ENCODE data around the gene D2HGDH.
"Not testable (repeated sequence)": the region's sequence is repeated elsewhere in the genome, so short reads cannot be mapped to it uniquely, and the experiment has no call there.

Gene D2HGDH

DNA sequence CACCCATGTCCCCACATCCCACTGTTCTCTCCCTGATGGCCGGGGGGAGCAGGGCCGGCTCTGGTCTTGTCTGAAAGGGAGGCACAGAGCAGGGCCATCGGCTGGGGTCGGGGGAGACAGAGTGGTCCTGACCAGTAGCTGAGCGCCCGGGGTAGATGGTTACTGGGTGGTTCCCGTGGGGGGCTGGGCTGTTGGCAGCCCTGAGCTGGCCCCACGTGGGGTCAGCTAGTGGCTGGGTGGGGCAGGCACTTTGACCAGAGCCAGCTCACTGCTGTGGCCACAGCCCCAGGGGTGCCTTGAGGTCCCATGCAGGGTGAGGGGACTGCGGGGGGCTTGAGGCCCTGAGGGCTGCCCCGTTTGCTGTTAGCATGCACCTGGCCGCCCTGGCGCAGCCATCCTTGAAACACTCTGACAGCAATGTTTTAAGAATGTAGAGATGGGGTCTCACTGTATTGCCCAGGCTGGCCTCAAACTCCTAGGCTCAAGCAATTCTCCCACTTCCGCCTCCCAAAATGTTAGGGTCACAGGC lies 62.2 kb downstream of the D2HGDH start:
- no peak for DNase-seq

DNA sequence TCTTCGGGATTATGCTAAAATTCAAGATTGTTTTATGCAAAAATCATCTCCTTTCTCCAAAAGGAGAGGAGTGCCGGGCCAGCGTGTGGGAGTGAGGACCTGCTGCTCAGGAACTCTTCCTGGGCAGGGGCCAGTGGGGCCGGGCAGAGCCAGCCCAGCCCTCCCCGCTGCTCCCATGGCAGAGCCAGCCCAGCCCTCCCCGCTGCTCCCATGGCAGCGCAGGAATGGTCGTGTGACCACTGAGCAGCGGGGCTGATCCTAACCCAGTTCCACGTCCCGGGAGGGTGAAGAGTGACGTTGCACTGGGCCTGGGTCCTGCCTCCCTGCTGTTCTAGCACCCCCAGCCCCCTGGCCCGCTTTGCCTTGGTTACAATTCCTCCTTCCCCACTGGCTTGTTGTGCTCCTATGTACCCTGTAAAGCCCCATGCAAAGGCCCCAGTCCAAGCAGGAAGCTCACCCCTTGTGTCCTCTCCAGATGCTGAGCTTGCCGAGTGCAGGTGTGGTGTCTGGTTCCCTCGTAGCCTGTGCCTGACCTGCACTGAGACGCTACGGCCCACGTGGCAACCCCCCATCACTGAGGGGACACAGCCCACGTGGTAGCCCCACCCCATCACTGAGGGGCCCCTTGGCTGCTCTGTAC lies 63.1 kb downstream of the D2HGDH start:
- no peak for DNase-seq

DNA sequence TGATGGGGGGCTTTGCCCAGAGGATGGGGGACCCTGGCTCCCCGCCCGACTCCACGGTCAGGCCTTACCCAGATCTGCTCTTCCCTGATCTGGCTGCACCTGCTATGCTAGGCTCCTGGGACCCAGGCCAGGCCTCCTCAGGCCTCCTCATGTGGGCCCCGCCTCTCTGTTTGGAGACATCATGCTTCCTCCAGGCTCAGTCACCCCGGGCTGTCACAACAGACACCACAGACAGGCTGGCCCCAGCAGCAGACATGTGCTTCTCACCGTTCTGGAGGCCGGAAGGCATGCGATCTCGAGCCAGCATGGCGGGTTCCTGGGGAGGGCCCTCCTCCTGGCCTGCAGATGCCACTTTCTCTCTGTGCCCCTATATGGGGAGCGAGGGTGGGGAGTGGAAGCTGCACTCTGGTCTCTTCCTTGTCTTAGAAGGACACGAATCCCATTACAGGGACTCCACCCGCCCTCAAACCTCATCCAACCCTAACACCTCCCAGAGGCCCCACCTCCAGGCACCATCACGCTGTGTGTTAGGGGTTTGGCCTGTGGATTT lies 63.7 kb downstream of the D2HGDH start:
- no peak for DNase-seq

DNA sequence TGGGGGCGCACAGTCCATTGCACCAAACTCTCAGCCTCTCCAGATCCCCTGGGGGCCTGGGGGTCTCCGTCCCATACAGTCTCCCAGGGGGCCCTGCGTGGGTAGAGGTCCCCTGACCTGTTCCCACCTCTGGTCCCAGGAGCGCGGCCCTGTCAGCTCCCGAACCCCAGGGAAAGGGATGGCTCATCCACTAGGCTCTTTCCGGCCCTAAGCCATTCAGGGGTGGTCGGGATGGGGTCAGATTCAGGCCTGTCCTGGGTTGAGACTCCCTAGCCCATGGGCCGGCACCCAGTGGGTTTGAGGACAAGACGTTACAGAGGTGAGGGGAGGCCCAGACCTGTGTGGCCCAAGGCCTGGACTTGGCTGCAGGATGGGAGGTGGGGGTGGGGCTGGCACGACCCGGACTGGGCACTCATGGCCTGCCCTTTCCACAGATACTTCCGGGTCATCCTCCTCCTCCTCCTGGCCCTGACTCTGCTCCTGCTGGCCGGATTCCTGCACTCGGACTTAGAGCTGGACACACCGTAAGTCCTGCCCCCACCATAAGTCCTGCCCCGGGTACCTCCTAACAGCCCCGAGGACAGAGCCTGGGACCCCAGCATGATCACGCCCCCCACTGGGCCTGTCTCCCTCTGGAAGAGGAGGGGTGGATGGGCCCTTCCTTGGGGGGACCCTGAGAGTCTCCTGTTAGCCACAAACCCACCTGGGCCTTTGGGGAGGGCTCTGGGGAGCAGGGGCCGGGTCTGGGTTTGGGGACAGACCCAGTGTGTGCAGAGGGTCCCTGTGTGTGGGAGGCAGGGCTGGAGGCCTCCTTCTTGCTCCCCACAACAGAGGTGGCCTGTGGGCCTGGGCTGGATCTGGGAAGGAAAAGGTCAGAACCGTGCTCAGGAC lies 64.4 kb downstream of the D2HGDH start:
- DNase-seq: no peak

- no peak for DNase-seq
These were observed 65.2 kb downstream of the D2HGDH start for GRCh38 chr2:241799522-241800197.

- not testable (repeated sequence) for DNase-seq
These were observed 65.9 kb downstream of the D2HGDH start for GRCh38 chr2:241800198-241800903.

DNA sequence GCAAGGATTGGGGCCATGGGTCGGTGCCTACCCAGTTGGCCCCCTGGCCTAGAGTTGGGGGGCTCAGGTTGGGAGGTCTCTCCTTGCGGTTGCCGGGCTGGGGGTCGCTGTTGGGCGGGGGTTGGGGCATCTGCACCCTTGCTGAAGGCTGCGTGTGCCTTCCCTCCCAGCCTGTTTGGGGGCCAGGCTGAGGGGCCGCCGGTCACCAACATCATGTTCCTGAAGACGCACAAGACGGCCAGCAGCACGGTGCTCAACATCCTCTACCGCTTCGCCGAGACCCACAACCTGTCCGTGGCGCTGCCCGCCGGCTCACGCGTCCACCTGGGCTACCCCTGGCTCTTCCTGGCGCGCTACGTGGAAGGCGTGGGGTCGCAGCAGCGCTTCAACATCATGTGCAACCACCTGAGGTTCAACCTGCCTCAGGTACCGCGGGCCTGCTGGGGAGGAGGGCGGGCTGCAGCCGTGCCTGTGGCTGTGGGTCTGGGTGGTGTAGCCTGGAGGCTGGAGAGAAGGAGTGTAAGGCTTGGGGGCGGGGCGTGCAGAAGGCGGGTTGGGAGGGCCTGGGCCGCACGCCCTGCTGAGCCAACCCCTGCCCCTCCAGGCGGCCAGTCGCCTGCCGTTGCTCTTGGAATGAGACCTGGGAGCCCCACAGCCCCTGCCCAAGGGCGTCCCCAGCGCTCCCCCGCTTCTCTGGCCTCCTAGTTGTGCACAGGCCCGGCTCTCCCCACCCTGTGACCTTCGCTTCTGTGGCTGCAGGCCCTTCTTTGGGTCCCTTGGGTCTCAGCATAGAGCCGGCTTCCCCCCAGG lies 67.4 kb downstream of the D2HGDH start:
- no peak for DNase-seq

DNA sequence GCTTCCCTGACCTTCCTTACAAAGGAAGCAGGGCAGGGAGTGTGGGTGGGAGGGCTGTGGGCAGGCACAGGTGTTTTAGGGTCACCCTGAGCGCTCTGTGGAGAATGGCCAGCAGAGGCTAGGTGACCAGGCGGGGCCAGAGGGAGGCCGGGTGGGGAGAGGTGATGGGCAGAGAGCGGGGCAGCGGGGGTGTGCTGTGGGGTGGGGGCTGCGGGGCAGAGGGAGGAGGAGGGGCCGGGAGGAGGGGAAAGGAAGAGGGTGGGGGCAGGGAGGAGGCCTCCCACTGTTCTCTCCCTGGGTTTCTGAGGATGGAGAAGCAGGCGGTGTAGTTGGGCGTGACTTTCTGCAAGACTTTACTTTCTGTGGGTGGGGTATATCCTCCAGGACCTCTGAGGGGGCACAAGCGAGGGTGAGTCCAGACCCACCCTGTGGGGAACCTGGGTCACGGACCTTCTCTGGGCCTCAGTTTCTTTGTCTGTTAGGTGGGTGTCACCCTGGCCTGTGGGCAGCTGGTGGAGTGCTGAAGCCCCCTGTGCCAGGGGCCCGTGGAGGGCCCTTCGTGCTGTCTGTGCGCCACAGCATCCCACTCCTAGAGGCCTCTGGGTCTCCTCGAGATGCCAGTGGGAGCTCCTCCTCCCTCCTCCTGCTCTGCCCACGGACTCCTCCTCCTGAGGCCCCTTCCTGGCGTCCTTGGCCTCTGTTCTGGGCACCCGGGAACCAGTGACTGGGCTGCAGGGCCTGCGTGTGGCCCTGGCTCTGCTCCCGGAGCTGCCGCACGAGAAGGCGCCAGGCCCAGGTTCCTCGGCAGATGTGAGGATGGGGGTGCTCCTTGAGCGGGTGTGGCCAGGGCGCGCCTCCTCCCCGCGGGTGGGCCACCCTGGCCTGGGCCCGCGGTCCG lies 68.2 kb downstream of the D2HGDH start:
- DNase-seq: no peak

GRCh38 chr2:241803387-241804325 lies 69.2 kb downstream of the D2HGDH start:
- no peak for DNase-seq

DNA sequence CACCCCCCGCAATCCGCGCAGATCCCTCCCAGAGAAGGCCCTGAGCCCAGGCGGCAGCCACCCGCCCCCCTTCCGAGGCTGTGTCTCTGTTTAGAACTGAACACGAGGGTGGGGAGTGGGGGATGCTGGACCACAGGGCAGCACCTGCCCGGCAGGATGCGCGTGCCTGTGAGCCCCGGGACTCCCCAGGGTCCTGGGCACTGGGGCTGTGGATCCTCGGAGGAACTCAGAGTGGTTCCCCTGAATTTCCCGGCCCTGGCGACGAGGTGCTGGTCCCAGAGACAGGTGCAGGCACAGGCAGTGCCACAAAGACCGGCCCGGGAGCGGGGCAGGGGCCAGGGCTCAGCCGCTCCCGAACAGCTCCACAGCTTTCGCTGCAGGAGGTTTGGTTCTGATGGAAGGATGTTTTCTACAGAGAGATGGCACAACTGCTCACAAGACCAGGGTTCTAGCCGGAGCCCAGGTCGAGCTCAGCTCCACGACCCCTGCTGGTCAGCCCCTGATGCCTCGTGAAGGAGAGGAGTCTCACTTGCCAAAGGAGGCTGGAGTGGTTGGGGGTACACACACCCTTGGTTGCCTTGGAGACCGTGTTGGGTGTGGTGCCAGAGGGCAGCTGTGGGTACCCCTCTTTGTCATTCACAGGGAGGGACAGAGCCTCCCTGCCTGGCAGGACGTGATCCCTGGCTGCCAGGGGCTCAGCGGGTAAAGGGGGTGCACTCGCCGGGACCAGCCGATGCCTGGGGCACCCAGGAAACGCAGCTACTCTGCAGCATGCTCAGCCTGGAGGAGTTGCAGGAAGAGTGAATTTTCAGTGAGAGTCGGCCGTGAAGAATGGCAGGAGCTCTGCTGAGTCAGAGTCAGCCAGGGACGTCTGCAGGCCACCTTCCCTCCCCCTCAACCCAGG lies 70.1 kb downstream of the D2HGDH start:
- DNase-seq: no peak

GRCh38 chr2:241806217-241806616 lies 71.8 kb downstream of the D2HGDH start:
- not testable (repeated sequence) for DNase-seq

DNA sequence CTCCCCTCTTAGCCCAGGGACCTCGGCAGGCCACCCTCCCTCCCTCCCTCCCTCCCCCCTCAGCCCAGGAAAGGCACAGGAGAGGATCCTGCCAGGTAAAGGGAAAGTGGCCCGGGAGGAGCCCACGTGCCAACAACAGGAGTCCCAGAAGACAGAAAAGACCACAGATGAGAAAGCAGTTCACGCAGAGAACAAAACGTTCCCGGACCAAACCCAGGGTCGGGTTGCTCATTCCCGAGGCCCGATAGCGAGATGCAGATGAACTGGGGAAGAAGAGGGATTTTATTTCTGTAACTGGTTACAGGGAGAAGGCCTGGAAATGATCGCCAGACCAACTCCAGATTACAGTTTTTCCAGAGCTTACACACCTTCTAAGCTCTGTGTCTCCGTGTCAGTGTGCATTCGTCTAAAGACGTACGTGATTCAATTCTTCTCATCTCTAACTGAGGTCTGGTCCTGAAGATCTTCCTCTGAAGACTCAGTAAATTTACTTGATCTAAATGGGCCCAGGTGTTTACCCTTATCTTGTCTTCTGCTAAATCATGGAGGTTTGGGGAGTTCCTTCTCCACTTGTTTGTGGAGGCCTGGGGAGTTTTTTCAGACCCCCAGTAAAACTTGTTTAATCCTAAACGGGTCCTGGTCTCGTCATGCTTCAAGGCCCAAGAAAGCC lies 73.8 kb downstream of the D2HGDH start:
- DNase-seq: no peak

GRCh38 chr2:241808721-241809382 lies 74.4 kb downstream of the D2HGDH start, which contains the start of gene NEU4:
Gene NEU4, plus strand, starts transcription at chr2:241809193. Its CDS starts 5,292 bp downstream, at chr2:241814485.
- DNase-seq: no peak

DNA sequence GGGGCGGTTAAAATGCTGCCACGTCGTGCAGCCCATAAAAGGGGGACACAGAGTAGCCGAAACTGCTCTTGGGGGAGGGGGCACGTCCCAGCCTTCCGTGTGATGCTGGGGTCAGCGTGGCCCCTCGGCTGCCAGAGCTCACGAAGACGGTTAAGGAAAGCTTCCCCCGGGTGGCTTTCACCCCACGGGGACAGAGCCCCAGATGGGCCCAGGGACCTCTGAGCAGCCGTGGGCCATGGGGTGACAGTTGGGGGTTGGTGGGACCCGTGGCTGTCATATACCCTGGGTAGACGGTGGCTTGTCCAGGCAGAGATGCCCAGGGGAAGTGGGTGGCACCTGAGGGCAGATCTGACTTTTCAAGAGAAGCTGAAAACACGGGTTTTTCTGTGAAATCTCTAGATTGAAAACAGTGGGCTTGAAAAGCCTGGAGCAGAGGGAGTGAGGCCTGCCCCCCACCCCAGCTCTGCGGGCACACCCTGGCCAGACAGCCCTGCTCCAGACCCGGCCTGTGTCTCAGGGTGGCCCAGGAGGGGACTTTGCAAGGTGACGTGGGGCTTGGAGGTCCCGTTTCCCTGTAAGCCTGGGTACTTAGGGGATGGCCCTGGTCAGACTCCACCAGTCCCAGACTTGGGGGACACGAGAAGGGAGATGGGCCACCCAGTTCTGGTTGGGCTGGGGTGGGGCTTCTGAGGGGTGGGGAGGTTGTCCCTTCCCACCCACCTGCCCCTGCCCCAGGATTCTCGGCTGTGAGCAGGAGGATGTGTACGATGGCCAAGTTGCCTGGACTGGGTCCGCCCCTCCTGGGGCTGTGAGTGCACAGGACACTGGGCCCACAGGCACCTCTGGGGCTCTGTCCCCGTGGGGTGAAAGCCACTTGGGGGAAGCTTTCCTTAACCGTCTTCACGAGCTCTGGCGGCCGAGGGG lies 75.2 kb downstream of the D2HGDH start:
- DNase-seq: no peak

GRCh38 chr2:241810307-241811200 lies 76.1 kb downstream of the D2HGDH start:
- DNase-seq: no peak

All from NCI-H1694 treated with DMSO at 0.1 percent for 48 hours (cell line).